Measurements from ENCODE around the gene ACTL7A.

ACTL7A gene

DNA sequence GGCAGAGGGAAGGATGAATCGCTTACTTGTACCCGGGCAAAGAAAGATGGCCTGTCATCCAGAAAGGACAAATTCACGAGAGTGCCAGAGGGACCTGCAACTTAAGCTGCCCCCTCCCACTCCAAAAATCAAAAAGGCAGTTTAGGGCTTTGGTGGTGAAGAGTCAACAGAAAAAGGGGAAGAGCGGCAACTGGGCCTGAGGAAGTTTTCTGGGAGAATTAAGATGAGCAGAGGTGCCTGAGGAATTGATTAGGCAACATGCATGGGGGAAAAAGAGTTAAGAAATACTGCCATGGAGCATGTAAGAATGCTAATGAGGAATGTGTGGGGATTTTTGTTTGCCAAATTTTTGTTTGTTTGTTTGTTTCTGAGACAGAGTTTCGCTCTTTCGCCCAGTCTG lies 4.5 kb upstream of the ACTL7A start:
- TF ChIP-seq ZNF274 (IDR thresholded peaks at IDR 0.05; ENCODE audit: low read depth, low read length): no peak
- H3K4me3 ChIP-seq (ENCODE audit: low read length): no peak overlapping the region

DNA sequence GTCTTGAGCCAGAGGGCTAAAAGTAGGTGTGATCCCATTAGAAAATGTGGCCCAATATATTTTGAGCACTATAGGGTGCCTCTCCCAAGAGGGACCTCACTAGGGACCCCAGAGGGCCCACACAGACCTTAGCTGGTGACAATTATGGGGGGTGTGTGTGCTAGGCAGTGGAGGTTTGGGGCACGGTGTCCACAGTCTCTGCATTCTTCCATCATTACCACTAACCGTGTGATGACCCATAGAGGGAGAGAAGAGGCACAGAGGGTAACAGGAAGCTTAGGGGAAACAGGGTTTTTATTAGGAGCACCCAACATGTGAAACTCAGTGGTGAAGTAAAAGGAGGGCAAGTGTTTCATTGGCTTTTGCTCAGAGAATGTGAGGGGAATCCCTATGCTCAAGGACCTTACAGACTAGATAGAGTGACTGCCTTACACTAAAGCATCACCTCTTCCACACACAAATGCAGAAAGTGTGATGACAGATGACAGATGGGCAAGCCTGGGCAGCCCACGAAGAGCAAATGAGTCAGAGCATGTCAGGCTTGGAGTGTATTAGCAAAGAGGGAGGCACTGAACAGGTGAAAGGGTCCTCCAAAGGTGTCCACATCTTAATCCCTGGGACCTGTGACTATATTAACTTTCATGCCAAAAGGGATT lies 2.5 kb upstream of the ACTL7A start:
- no peak overlapping the region for H3K4me3 ChIP-seq (ENCODE audit: low read length)
- no peak for TF ChIP-seq ZNF274 (IDR thresholded peaks at IDR 0.05; ENCODE audit: low read depth, low read length)

DNA sequence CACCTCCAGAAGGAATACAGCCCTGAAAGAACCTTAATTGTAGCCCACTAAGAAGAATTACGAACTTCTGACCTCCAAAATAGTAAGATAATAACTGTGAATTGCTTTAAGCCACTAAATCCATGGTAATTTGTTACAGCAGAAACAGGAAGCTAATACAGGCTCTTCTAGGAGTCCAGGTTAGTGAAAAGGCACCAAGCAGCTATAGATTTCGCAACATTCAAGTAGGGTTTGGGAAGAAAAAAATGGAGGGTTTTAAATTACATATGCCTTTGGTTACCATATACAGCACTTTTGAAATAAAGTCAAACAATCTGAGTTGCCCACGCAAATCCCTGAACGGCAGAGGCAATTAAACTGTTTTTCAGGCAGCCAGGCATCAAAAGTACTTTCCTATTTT lies 1.7 kb upstream of the ACTL7A start:
- H3K4me3 ChIP-seq (ENCODE audit: low read length): no peak overlapping the region

DNA sequence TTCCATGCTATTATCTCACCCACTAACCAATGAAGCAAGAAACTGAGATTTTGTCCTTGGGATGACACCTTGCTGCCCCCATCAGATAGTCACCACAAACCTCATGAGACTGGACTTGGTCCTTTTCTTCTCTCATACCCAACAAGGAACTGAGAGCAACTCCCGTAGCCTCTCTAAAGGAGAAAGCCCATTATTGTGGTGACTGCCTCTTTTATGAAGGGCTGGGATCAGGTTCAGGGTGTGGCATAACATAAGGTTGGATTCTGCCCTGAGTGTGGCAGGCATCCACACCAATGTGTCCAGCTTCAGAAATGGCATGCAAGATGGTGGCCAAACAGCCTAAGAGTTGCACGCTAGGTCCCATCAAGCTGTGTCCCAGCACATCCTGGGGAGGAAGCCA lies 1.3 kb upstream of the ACTL7A start:
- no peak overlapping the region for H3K4me3 ChIP-seq (ENCODE audit: low read length)
- no peak for TF ChIP-seq ZNF274 (IDR thresholded peaks at IDR 0.05; ENCODE audit: low read depth, low read length)

More for the DNA sequence above, 1.7 kb upstream of the ACTL7A start:
- TF ChIP-seq ZNF274 (IDR thresholded peaks at IDR 0.05; ENCODE audit: low read depth, low read length): no peak

DNA sequence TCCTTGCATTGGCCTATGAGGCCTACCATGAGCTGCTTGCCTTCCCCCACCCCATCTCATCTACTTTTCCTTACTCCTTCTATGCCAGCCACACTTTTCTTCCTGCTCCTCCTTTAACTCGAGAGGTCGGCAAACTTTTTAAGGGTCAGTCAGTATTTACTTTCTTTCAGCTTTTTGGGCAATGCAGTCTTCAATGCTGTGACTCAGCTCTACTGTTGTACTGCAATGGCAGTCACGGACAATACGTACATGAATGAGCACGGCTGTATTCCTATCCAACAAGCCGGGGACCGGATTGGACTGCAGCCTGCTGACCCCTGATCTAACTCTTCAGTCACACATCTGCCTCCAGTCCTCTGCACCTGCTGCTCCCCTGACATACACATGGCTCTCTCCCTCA lies 602 bp upstream of the ACTL7A start:
- no peak for TF ChIP-seq ZNF274 (IDR thresholded peaks at IDR 0.05; ENCODE audit: low read depth, low read length)
- H3K4me3 ChIP-seq (ENCODE audit: low read length): no peak overlapping the region

DNA sequence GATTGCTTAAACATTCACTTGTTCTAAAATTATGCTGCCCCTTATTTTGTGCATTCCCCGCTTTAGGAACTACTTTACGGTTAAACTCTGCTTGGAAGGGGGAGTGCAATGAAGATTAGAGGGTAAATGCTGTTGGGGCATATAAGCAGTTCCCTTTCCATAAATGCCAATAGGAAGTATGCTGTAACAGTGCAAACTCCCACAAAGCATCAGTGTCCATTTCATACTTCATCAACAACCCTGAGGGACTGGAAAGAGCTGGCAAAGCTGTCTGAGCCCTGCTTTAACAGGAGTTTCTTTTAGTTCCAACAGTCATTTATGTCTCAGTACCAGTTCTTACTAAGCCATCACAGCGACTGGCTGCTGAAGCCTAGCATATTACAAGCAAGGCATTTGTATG lies 1.8 kb downstream of the ACTL7A start:
- no peak for TF ChIP-seq ZNF274 (IDR thresholded peaks at IDR 0.05; ENCODE audit: low read depth, low read length)
- no peak overlapping the region for H3K4me3 ChIP-seq (ENCODE audit: low read length)

DNA sequence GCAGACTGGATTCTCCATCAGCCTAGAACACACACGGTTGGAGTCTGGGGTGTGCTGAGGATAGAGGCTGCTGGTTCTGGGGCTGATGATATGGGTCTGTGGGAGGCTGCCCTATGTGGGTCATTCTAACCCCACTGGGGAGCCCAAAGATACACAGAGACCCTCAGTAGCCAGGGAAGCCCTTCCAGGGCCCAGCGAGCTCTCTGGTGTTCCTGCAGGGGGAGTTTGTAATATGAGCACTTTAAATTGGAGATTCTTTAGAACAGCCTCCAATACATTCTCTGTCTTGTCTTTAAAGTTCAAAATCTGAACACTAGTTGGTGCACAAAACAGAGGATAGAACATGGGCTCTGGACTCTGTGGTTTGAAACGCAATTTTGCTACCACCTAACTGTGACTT lies 2.4 kb downstream of the ACTL7A start:
- no peak for TF ChIP-seq ZNF274 (IDR thresholded peaks at IDR 0.05; ENCODE audit: low read depth, low read length)
- H3K4me3 ChIP-seq (ENCODE audit: low read length): no peak overlapping the region

DNA sequence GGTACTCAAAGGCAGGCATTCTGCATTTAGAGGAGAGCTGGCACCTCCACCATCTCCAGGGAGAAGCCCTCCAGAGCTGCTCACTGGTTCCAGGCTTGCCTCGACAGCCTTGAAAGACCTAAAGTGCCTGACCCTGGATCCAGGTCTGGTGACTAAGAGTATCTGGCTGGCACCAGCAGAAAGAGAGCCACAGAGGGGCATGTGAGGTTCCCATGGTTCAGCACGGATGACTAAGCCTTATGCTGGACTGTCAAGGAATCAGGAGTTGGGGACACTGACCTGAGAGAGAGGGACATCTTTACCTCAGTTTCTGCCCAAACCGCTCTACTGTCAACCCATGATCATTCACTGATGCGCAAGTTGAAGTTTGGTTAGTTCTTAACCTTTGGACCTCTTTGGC lies 3.0 kb downstream of the ACTL7A start:
- TF ChIP-seq ZNF274 (IDR thresholded peaks at IDR 0.05; ENCODE audit: low read depth, low read length): no peak
- no peak overlapping the region for H3K4me3 ChIP-seq (ENCODE audit: low read length)

DNA sequence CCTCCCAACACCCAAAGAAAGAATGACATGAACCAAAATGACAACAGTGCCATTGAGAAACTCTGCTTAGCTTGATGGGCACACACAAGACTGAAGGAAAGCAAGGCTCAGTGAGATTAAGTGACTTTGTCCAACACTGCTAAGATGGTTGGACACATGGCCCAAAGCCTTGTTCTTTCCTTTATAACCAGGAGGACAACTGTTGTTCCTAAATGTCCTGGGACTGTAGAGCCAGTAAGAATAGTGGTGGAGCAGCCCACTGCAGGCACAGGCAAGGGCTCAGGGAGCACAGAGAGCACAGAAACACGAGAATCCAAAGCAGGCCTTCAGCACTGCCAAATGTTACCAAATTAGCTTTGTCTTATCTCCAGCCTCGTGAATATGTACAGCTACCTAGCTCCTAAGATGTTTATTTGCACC lies 3.9 kb downstream of the ACTL7A start:
- H3K4me3 ChIP-seq (ENCODE audit: low read length): no peak overlapping the region
- TF ChIP-seq ZNF274 (IDR thresholded peaks at IDR 0.05; ENCODE audit: low read depth, low read length): no peak

DNA sequence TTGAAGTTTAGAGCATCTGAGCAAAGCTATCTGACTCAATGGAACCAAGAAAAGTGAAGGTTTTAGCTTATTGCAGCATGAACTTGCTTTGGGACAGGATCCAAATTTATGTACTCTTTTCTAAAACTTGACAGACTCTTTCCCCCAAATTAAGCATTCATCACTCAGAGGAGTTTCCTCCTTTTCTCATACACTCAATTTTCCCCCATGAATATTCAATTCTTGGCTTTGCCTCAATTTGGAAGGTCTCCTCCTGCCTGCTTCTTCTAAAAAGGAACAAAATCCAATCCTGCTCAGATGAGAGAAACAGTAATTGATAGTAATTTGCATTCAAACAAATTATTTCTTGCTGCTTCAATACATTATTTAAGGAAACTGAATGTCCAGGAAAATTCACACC lies 5.0 kb downstream of the ACTL7A start:
- H3K4me3 ChIP-seq (ENCODE audit: low read length): no peak overlapping the region
- TF ChIP-seq ZNF274 (IDR thresholded peaks at IDR 0.05; ENCODE audit: low read depth, low read length): no peak

DNA sequence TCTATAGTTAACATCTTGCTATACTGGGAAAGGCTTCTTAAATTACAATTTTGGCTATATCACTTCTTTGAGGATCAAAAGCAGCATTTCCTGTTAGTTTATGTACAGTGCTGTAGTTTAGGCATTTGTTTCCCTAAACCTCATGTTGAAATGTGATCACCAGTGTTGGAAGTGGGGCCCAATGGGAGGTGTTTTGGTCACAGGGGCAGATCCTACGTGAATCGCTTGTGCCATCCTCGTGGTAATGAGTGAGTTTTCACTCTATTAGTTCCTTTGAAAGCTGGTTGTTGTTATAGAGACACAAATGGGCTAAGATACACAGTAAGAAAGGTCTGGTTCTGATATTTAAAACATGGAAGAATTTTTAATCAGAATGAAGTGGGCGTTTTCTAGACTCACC lies 5.8 kb downstream of the ACTL7A start:
- no peak overlapping the region for H3K4me3 ChIP-seq (ENCODE audit: low read length)
- no peak for TF ChIP-seq ZNF274 (IDR thresholded peaks at IDR 0.05; ENCODE audit: low read depth, low read length)

DNA sequence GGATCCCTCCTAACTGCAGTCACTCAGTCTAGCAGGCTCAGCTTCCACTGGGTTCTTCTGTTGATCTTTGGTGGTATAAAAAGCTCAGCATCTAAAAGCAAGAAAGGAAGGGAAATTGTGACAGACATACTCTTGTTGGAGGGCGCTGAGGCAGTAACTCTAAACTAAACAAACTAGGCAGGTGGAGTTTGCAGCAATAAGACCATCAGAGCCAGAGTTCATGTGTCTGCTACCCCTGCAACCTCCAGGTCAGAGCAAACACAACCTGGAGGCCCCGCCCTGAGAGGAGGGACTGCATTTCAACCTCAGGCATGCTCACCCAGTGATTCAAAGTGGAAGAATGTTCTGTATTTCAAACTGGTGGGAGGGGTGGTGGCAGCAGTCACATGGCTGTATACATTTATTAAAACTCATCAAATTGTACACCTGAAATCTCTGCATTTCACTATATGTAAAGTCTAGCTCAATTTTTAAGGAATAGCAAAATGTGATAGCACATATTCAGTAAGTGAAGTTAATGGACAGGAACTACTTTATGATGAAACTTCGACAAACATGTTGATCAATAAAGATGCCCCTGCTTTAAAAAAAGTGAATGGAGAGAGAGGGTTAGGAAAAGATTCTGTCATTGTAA lies 7.1 kb downstream of the ACTL7A start:
- TF ChIP-seq ZNF274 (IDR thresholded peaks at IDR 0.05; ENCODE audit: low read depth, low read length): no peak
- H3K4me3 ChIP-seq (ENCODE audit: low read length): no peak overlapping the region

DNA sequence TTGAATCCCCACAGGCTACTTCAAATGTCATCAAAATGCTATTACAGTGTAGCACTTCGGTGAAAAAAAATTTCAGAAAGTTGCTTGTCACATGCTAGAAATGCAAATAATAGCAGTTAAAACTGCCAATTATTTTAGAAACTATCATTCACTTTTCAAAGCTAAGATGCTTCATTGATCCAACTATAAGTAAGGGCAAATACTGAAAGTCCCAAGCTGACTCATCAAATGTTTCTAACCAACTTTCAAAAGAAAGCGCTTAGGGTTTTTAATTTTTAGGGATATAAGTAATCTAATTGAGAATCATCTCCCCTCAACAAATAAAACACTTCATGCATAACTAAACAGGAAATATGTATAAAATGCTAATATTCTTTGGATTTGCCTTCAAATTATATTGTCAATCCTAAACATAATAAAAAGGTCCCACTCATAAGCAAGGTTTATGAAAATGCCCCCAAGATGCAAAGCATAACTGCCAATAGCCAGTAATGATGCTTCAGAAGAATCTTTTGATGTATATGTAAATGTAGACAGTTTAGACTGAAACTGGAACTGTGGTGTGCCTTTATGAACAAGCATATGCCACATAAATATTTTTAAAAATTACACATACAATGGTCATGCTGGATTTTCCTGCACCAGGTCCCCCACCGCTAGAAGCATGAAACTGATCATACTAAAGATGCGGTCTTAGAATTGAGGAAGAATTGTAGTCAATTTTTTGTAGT lies 12.2 kb downstream of the ACTL7A start:
- TF ChIP-seq ZNF274 (IDR thresholded peaks at IDR 0.05; ENCODE audit: low read depth, low read length): no peak
- no peak overlapping the region for H3K4me3 ChIP-seq (ENCODE audit: low read length)

DNA sequence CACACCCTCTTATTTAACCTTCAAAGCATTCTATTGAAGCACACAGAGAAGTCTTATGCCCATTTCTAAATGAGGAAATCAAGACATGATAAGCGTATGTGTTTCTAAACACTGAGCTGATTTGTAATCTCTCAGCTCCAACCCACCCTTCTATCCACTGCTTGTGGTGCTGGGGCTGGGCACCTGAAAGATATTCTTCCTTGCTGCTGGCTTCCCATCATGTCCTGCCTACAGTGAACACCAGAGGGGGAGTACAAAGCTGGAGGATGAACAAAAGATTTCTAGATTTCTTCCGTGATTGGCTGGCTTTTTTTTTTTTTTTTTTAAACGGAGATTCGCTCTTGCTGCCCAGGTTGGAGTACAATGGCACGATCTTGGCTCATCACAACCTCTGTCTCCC lies 14.4 kb downstream of the ACTL7A start:
- no peak overlapping the region for H3K4me3 ChIP-seq (ENCODE audit: low read length)
- no peak for TF ChIP-seq ZNF274 (IDR thresholded peaks at IDR 0.05; ENCODE audit: low read depth, low read length)

DNA sequence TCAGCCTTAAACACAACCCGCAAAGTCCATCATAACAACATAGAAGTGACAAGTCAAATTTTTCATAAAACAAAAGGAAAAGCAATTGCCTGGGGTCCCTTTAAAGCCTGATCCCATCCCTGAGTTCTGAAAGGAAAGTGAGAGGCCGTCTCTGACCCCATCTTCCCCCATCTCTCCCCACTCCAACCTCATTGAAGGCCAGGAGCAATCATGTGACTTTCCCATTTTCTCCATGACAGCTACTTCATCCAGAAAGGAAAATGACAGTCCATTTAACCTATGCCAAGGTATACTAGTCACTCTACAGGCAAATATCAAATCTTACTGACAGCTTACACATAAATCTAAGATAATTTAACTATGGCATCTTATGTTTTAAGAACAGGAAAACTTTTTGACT lies 15.5 kb downstream of the ACTL7A start:
- no peak overlapping the region for H3K4me3 ChIP-seq (ENCODE audit: low read length)
- TF ChIP-seq ZNF274 (IDR thresholded peaks at IDR 0.05; ENCODE audit: low read depth, low read length): no peak
